NT2/D1 (cell line): ENCODE measurements around the gene CRKL.
A peak's percentile ranks its signal among the peaks of the same experiment; 100 is the strongest.

Experiments used
- DNase-seq: peaks from one replicate; pipeline ENCODE4 v3.0.0-alpha.2; 2011; ENCODE audit warnings: low read depth, low spot score
- H3K27me3 ChIP-seq: 2 replicates; pipeline ENCODE4 v1.6.0; 2011; ENCODE audit warnings: mild to moderate bottlenecking; ENCODE audit not compliant: insufficient read length, insufficient read depth
- H3K36me3 ChIP-seq: 2 replicates; pipeline ENCODE4 v1.6.1; 2011; ENCODE audit warnings: mild to moderate bottlenecking, low read length, mixed read lengths; ENCODE audit not compliant: insufficient read depth, insufficient read length
- H3K4me1 ChIP-seq: 2 replicates; pipeline ENCODE4 v1.5.1; 2011; ENCODE audit not compliant: insufficient read depth, insufficient read length
- H3K4me3 ChIP-seq: 2 replicates; pipeline ENCODE4 v1.5.1; 2011; ENCODE audit warnings: low read depth; ENCODE audit not compliant: insufficient read length
- H3K9ac ChIP-seq: 2 replicates; pipeline ENCODE4 v1.6.0; 2011; ENCODE audit warnings: low read depth; ENCODE audit not compliant: insufficient read length
- H3K9me3 ChIP-seq: 2 replicates; pipeline ENCODE4 v1.5.1; 2011; ENCODE audit warnings: mild to moderate bottlenecking, low read length; ENCODE audit not compliant: insufficient read depth
- SUZ12 ChIP-seq: IDR thresholded peaks from 2 replicates; pipeline ENCODE4 v1.6.1; 2011; ENCODE audit not compliant: insufficient read length, insufficient read depth; ENCODE audit errors: extremely low read depth
- YY1 ChIP-seq: IDR thresholded peaks from 2 replicates; pipeline ENCODE4 v1.6.1; 2011; ENCODE audit not compliant: insufficient read length, insufficient read depth
- ZNF274 ChIP-seq: IDR thresholded peaks from 2 replicates; pipeline ENCODE4 v1.6.1; 2011; ENCODE audit warnings: mild to moderate bottlenecking, low read depth, low read length

Gene CRKL

GRCh38 chr22:20956258-20957101 is 39.3 kb downstream of the CRKL start:
- H3K9me3 ChIP-seq = no peaks in the 10 kb centered on the region
- TF ChIP-seq SUZ12 (no peak), ZNF274 (no peak), YY1 (no peak)
- no peaks in the 10 kb centered on the region for H3K27me3 ChIP-seq
- H3K4me1 ChIP-seq = peaks cover 2% of the 10 kb centered on the region
- peak overlapping the region; percentile 81 for H3K9ac ChIP-seq
- peaks cover 28% of the 10 kb centered on the region for H3K36me3 ChIP-seq
- peak; percentile 49 for DNase-seq
- H3K4me3 ChIP-seq = peak overlapping the region; percentile 63

- peak overlapping the region; percentile 63 for H3K4me3 ChIP-seq
- no peak for DNase-seq
- H3K9me3 ChIP-seq = no peaks in the 10 kb centered on the region
- peaks cover 21% of the 10 kb centered on the region for H3K36me3 ChIP-seq
- no peaks in the 10 kb centered on the region for H3K27me3 ChIP-seq
- TF ChIP-seq SUZ12 (no peak), YY1 (no peak), ZNF274 (no peak)
- peaks cover 2% of the 10 kb centered on the region for H3K4me1 ChIP-seq
- peak overlapping the region; percentile 81 for H3K9ac ChIP-seq
These were observed 40.0 kb downstream of the CRKL start for GRCh38 chr22:20957102-20957682.

GRCh38 chr22:20957683-20958431 is 40.6 kb downstream of the CRKL start:
- DNase-seq = no peak
- H3K4me3 ChIP-seq = peak overlapping the region; percentile 63
- H3K4me1 ChIP-seq = peaks cover 2% of the 10 kb centered on the region
- H3K27me3 ChIP-seq = peaks cover 5% of the 10 kb centered on the region
- no peak for TF ChIP-seq ZNF274
- H3K9me3 ChIP-seq = no peaks in the 10 kb centered on the region
- peaks cover 15% of the 10 kb centered on the region for H3K36me3 ChIP-seq
- H3K9ac ChIP-seq = peak overlapping the region; percentile 81

GRCh38 chr22:20959578-20960461 is 42.6 kb downstream of the CRKL start:
- TF ChIP-seq ZNF274 (no peak), YY1 (no peak), SUZ12 (no peak)
- no peak for DNase-seq
- H3K4me1 ChIP-seq = peaks cover 2% of the 10 kb centered on the region

GRCh38 chr22:20960609-20961008 is 43.4 kb downstream of the CRKL start:
- no peaks in the 10 kb centered on the region for H3K9me3 ChIP-seq
- TF ChIP-seq SUZ12 (no peak), ZNF274 (no peak), YY1 (no peak)
- H3K36me3 ChIP-seq = no peaks in the 10 kb centered on the region
- H3K27me3 ChIP-seq = peaks cover 31% of the 10 kb centered on the region
- peaks cover 5% of the 10 kb centered on the region for H3K4me1 ChIP-seq
- DNase-seq = no peak
- no peak overlapping the region for H3K9ac ChIP-seq
- no peak overlapping the region for H3K4me3 ChIP-seq

More at GRCh38 chr22:20959578-20960461, 42.6 kb downstream of the CRKL start:
- H3K9me3 ChIP-seq = no peaks in the 10 kb centered on the region
- no peak overlapping the region for H3K9ac ChIP-seq
- H3K36me3 ChIP-seq = no peaks in the 10 kb centered on the region
- H3K4me3 ChIP-seq = no peak overlapping the region
- H3K27me3 ChIP-seq = peaks cover 25% of the 10 kb centered on the region

GRCh38 chr22:20962491-20962945 is 45.3 kb downstream of the CRKL start:
- H3K9me3 ChIP-seq = no peaks in the 10 kb centered on the region

More at GRCh38 chr22:20962491-20962945, 45.3 kb downstream of the CRKL start:
- H3K4me3 ChIP-seq = no peak overlapping the region
- TF ChIP-seq SUZ12 (no peak), ZNF274 (no peak), YY1 (no peak)
- peaks cover 9% of the 10 kb centered on the region for H3K4me1 ChIP-seq
- no peak for DNase-seq
- H3K9ac ChIP-seq = no peak overlapping the region
- H3K27me3 ChIP-seq = peaks cover 50% of the 10 kb centered on the region
- no peaks in the 10 kb centered on the region for H3K36me3 ChIP-seq
